Measurements from ENCODE around the gene RABGAP1L.
"Not testable (repeated sequence)": the region's sequence is repeated elsewhere in the genome, so short reads cannot be mapped to it uniquely, and the experiment has no call there.

RABGAP1L gene

GRCh38 chr1:174153825-174154107 lies 5.6 kb upstream of the RABGAP1L start:
- DNase-seq (ENCODE audit: low read depth) = no peak

GRCh38 chr1:174156437-174156836 lies 2.9 kb upstream of the RABGAP1L start:
- DNase-seq (ENCODE audit: low read depth) = no peak

GRCh38 chr1:174157157-174157806 lies 2.0 kb upstream of the RABGAP1L start:
- DNase-seq (ENCODE audit: low read depth) = no peak

GRCh38 chr1:174158767-174159251 lies 511 bp upstream of the RABGAP1L start:
- DNase-seq (ENCODE audit: low read depth) = no peak

- DNase-seq (ENCODE audit: low read depth) = no peak
Observed at GRCh38 chr1:174160109-174160473, 771 bp downstream of the RABGAP1L start.

GRCh38 chr1:174160603-174161002 lies 1.3 kb downstream of the RABGAP1L start:
- DNase-seq (ENCODE audit: low read depth) = no peak

- no peak for DNase-seq (ENCODE audit: low read depth)
Observed at GRCh38 chr1:174161813-174162212, 2.5 kb downstream of the RABGAP1L start.

- no peak for DNase-seq (ENCODE audit: low read depth)
Observed at GRCh38 chr1:174164826-174165225, 5.5 kb downstream of the RABGAP1L start.

GRCh38 chr1:174165471-174166137 lies 6.3 kb downstream of the RABGAP1L start:
- no peak for DNase-seq (ENCODE audit: low read depth)

- DNase-seq (ENCODE audit: low read depth) = no peak
Observed at GRCh38 chr1:174166530-174167264, 7.4 kb downstream of the RABGAP1L start.

GRCh38 chr1:174167265-174167803 lies 8.0 kb downstream of the RABGAP1L start:
- no peak for DNase-seq (ENCODE audit: low read depth)

- DNase-seq (ENCODE audit: low read depth) = no peak
Observed at GRCh38 chr1:174169342-174169741, 10.0 kb downstream of the RABGAP1L start.

GRCh38 chr1:174171073-174171472 lies 11.8 kb downstream of the RABGAP1L start:
- DNase-seq (ENCODE audit: low read depth) = no peak

GRCh38 chr1:174174461-174175329 lies 15.4 kb downstream of the RABGAP1L start:
- DNase-seq (ENCODE audit: low read depth) = no peak

GRCh38 chr1:174178459-174178858 lies 19.1 kb downstream of the RABGAP1L start:
- DNase-seq (ENCODE audit: low read depth) = not testable (repeated sequence)

GRCh38 chr1:174189428-174190062 lies 30.2 kb downstream of the RABGAP1L start:
- no peak for DNase-seq (ENCODE audit: low read depth)

- DNase-seq (ENCODE audit: low read depth) = no peak
Observed at GRCh38 chr1:174190691-174191199, 31.4 kb downstream of the RABGAP1L start.

GRCh38 chr1:174191349-174191862 lies 32.1 kb downstream of the RABGAP1L start:
- DNase-seq (ENCODE audit: low read depth) = no peak

GRCh38 chr1:174194461-174194860 lies 35.1 kb downstream of the RABGAP1L start:
- DNase-seq (ENCODE audit: low read depth) = no peak

GRCh38 chr1:174197088-174197487 lies 37.8 kb downstream of the RABGAP1L start:
- DNase-seq (ENCODE audit: low read depth) = no peak

- DNase-seq (ENCODE audit: low read depth) = no peak
Observed at GRCh38 chr1:174197547-174197946, 38.2 kb downstream of the RABGAP1L start.

All from stimulated activated CD8-positive, alpha-beta memory T cell treated with anti-CD3 and anti-CD28 coated beads, Interleukin-15, amount 100 ng/mL, for 1 hour (primary cell).